Measurements from ENCODE around the gene ANKRD18B.
"Not testable (repeated sequence)": the region's sequence is repeated elsewhere in the genome, so short reads cannot be mapped to it uniquely, and the experiment has no call there.

Gene ANKRD18B

GRCh38 chr9:33614001-33614687 is 90.1 kb downstream of the ANKRD18B start:
- DNase-seq = no peak

GRCh38 chr9:33618370-33618769 is 94.3 kb downstream of the ANKRD18B start:
- not testable (repeated sequence) for DNase-seq

DNA sequence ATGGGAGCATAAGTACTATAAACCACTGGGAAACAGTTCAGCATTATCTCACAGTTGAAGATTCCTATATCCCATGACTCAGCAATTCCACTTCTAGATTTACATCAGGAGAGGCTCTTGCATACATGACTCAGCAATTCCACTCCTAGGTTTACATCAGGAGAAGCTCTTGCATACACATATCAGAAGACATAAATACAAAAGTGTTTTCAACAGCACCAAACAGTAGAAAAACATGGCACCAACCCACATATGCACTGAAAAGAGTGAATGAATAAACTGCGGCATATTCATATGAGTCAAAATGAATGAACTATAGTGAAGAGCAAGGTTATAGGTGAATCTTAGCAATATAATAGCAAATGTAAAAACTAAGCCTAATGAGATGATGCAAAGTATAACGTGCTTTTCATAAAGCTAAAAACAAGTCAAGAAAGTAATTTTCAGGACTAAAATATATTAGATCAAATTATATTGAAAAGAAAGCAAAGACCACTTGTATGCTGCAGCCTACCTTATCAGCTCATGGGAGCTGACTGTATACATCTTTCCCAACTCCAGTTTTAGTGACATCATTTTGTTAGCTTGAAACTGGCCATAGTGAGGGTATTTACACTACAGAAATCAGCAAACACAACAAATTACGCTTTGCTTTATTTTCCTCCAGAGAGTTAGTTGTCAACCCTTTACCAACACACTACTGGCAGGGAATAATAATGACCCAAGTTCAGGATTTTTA is 95.8 kb downstream of the ANKRD18B start:
- peak; percentile 54 for DNase-seq

- DNase-seq = no peak
These were observed 96.8 kb downstream of the ANKRD18B start for GRCh38 chr9:33620738-33621439.
